Measurements from ENCODE around the gene ADGRV1.
A peak's percentile ranks its signal among the peaks of the same experiment; 100 is the strongest.
"Not testable (repeated sequence)": the region's sequence is repeated elsewhere in the genome, so short reads cannot be mapped to it uniquely, and the experiment has no call there.

Gene ADGRV1

GRCh38 chr5:90830058-90830457, 271.5 kb downstream of the ADGRV1 start:
- DNase-seq, result no peak

GRCh38 chr5:90833753-90834152, 275.2 kb downstream of the ADGRV1 start:
- DNase-seq, result no peak

- no peak for DNase-seq
Measured at GRCh38 chr5:90834711-90835110, 276.1 kb downstream of the ADGRV1 start.

- DNase-seq, result no peak
Measured at GRCh38 chr5:90843443-90843842, 284.8 kb downstream of the ADGRV1 start.

- DNase-seq, result no peak
Measured at GRCh38 chr5:90844931-90845330, 286.3 kb downstream of the ADGRV1 start.

- DNase-seq, result no peak
Measured at GRCh38 chr5:90845723-90846554, 287.3 kb downstream of the ADGRV1 start.

- not testable (repeated sequence) for DNase-seq
Measured at GRCh38 chr5:90847606-90848005, 289.0 kb downstream of the ADGRV1 start.

- no peak for DNase-seq
Measured at GRCh38 chr5:90849939-90850338, 291.3 kb downstream of the ADGRV1 start.

- no peak for DNase-seq
Measured at GRCh38 chr5:90852531-90852930, 293.9 kb downstream of the ADGRV1 start.

- DNase-seq, result no peak
Measured at GRCh38 chr5:90853750-90854149, 295.2 kb downstream of the ADGRV1 start.

GRCh38 chr5:90854169-90854568, 295.6 kb downstream of the ADGRV1 start:
- no peak for DNase-seq

- no peak for DNase-seq
Measured at GRCh38 chr5:90855296-90856010, 296.9 kb downstream of the ADGRV1 start.

GRCh38 chr5:90861843-90862586, 303.4 kb downstream of the ADGRV1 start:
- DNase-seq, result no peak

- DNase-seq, result no peak
Measured at GRCh38 chr5:90865180-90865579, 306.6 kb downstream of the ADGRV1 start.

GRCh38 chr5:90866333-90866732, 307.7 kb downstream of the ADGRV1 start:
- DNase-seq, result no peak

- DNase-seq, result no peak
Measured at GRCh38 chr5:90866915-90867731, 308.5 kb downstream of the ADGRV1 start.

- no peak for DNase-seq
Measured at GRCh38 chr5:90868799-90869198, 310.2 kb downstream of the ADGRV1 start.

GRCh38 chr5:90871391-90871991, 312.9 kb downstream of the ADGRV1 start:
- DNase-seq, result no peak

- peak; percentile 20 to 28 for DNase-seq
Measured at GRCh38 chr5:90873033-90873517, 314.5 kb downstream of the ADGRV1 start.

- no peak for DNase-seq
Measured at GRCh38 chr5:90874066-90874465, 315.5 kb downstream of the ADGRV1 start.

GRCh38 chr5:90875456-90875855, 316.9 kb downstream of the ADGRV1 start:
- no peak for DNase-seq

- DNase-seq, result no peak
Measured at GRCh38 chr5:90876366-90876765, 317.8 kb downstream of the ADGRV1 start.

Measured in stimulated activated CD4-positive, alpha-beta T cell treated with anti-CD3 and anti-CD28 coated beads, Interleukin-2, amount 100 ng/mL, for 24 hours (primary cell).